GM21529 (cell line): Measurements from ENCODE around the gene PRKG2.
"Not testable (repeated sequence)": the region's sequence is repeated elsewhere in the genome, so short reads cannot be mapped to it uniquely, and the experiment has no call there.

Experiments used
- ATAC-seq: cut with Tn5 transposase; IDR thresholded peaks from one replicate; pipeline ENCODE4 v1.9.1; 2021; ENCODE audit not compliant: unreplicated experiment

PRKG2 gene

GRCh38 chr4:81214881-81215868 is at the start of gene PRKG2:
TSS of gene PRKG2 (minus strand) at chr4:81215222. CDS start at chr4:81205047, 10,175 bp downstream.
- no peak for ATAC-seq

DNA sequence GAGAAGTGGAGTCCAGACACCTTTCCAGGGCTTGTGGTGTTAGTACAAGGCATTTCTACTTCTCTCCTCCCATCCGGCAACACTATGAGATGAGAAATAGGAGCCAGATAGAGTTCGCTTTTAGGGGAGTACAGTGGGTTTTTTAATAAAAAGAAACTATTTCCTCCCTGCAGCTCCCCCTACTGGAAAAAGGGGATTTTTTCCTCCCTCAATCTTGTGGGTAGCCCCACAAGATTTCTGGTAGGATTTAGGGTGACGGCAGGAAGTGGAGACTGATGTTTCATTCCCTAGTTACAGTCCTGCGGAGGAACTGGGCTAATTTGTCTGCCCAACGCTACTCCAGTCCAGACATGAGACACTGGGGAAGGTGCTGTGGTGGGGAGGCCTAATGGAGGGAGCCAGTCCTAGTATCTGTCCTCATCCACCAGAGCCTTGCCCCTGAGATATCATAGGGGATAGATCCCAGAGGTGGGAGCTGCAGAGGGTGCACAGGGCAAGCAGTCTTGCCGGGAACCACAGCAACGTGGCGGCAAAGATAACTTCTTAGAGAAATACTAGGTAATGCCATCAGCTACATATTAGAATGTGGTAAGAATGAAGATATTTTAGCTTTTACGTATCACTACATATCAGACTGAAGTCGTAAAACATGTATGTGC is 45.5 kb upstream of the PRKG2 start:
- no peak for ATAC-seq

DNA sequence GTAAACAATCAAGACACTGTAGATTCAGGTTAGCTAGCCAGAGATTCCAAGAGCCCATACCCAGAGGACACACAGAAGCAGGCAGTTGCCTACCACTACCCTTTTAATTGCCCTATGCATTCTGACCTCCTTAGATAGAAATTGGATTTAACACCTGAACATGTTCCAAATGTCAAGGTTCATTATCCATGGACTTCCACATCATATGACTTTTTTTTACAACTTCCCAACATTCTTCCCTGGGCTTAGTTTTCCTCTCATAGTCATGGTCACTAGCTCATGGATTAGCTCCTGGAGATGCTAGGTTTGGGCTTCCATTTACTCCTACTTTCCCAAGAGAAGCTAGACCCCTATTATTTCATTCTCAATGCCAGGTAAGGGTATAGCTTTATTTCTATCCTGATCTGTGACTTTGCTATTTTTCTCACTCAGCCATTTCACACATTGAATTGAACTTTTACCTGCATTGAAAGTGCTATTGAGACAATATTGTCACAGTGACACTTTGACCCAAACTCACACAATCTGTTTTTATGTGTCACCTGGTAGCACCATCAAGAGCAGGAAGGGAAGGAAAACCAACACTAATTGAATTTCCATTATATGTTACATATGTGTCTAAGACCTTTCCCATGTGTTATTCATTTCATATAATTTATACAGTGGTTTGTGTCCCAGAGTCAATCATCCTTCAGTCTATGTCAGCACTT is 44.0 kb upstream of the PRKG2 start:
- no peak for ATAC-seq

DNA sequence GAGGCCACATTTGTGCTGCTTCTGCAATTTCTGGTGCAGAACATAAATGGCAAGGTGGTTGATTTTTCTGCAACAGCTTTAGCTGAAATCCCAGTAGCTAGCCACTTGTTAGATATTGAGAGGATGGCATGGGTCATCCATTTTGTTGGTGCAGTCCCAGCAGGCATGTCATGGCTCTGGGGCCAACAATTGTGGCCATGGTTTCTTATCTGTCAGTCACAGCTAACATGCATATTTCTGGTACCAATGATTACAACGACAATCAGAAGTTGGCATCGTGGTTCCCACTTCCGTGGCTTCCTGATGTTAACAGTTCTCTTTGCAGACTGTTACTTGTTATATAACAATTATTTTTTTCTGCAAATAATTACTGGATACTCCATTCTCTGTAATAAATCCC is 42.8 kb upstream of the PRKG2 start:
- no peak for ATAC-seq

DNA sequence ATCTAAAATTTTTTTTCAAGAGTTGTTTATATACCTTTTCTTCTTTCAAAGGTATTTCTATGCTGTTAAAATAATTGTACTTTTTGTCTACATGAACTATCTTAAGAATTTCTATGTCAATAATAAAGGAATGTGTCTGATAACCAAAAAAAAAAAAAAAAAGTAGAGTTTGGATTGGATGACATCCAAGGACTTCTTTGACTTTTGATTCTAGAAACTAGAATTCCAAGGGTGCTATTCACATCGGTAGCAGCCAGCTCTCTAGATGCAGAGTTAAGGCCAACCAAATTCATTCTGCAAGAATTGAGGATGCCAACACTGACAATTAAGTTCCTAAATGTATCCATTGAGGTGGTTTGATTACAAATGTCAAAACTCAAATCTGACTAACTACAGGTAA is 42.0 kb upstream of the PRKG2 start:
- ATAC-seq = no peak

GRCh38 chr4:81256059-81256970 is 41.3 kb upstream of the PRKG2 start:
- no peak for ATAC-seq

DNA sequence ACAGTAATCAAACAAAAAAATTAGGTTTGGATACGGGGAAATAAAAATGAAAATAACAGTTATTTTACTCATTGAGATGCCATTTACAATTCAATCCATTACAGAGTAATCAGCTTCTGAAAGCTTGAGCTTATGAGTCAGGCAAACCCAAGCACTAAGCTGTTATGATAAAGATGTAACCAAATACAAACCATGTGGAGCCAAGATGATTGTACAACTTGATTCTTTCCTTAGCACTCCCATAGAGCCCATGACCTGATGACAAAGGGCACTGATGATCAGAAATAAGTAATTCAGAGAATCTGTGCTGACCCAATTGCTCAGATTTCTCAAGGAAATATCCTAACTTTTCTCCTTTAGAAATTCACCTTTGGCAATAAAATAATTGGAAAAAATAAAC is 40.5 kb upstream of the PRKG2 start:
- no peak for ATAC-seq

GRCh38 chr4:81250430-81250829 is 35.4 kb upstream of the PRKG2 start:
- ATAC-seq = no peak

GRCh38 chr4:81245218-81246009 is 30.4 kb upstream of the PRKG2 start:
- no peak for ATAC-seq

- ATAC-seq = no peak
Observed at GRCh38 chr4:81237791-81238190, 22.8 kb upstream of the PRKG2 start.

DNA sequence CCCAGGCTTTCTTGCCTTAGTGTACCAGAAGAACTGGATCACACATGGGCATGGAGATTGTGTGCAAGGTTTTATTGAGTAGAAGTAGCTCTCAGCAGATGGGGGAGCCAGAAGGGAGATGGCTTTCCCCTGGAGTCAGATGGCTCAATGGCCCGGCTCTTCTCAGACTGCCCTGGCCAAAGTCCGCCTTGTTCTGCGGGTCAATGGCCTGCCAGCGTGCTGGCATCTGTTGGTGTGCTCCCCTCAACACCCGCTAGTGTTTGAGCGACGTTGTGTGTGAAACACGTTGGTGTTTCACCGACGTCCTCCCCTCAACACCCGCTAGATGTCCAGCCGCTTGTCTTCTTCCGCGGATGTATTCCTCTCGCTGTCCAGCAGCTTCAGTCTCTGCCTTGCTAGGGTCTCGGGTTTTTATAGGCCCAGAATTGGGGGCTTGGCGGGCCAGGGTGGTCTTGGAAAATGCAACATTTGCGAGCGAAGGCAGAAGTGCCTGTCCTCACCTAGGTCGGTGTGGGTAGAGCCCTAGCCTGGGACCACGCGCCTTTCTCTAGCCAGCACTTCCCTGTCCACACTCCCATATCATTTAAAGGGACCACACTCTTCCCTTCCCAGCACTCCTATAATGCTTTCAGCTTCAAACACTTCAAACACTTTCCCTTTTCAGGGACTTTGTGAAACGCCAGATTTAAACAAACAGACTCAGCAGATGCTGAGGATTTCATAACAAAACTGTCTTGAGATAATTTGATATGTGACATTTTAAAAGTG is 21.1 kb upstream of the PRKG2 start:
- ATAC-seq = no peak

GRCh38 chr4:81227968-81228367 is 12.9 kb upstream of the PRKG2 start:
- ATAC-seq = no peak

- no peak for ATAC-seq
Observed at GRCh38 chr4:81227138-81227537, 12.1 kb upstream of the PRKG2 start.

DNA sequence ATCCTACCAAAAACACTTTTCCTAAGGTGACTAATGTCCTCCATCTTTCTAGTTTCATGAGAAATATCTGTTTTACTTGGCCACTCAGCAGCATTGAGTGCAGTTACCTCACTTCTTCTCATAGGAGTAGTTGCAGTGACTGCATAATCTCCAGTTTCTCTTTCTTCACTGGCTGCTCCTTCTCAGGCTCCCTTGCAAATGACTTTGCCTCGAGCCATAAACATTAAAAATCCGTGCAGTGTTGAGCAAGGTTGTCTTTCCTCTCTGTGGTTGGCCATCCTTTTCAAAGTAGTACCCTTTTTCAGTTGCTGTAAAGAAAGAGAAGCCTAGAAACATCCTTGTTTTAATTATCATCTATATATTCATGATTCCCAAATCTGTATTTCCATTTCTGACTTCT is 10.2 kb upstream of the PRKG2 start:
- no peak for ATAC-seq

DNA sequence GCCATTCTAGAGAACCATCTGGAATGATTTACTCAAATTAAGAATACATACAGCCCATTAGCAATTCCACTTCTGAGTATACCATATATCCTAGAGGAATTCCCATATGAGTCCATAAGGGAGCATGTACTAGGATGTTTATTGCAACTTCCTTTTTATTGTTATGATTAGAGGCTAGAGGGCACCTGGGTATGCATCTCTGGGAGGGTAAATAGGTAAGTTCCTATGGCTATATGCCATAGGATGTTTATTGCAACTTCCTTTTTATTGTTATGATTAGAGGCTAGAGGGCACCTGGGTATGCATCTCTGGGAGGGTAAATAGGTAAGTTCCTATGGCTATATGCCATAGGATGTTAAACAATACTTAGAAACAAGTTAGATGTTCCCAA is 7.1 kb upstream of the PRKG2 start:
- not testable (repeated sequence) for ATAC-seq

DNA sequence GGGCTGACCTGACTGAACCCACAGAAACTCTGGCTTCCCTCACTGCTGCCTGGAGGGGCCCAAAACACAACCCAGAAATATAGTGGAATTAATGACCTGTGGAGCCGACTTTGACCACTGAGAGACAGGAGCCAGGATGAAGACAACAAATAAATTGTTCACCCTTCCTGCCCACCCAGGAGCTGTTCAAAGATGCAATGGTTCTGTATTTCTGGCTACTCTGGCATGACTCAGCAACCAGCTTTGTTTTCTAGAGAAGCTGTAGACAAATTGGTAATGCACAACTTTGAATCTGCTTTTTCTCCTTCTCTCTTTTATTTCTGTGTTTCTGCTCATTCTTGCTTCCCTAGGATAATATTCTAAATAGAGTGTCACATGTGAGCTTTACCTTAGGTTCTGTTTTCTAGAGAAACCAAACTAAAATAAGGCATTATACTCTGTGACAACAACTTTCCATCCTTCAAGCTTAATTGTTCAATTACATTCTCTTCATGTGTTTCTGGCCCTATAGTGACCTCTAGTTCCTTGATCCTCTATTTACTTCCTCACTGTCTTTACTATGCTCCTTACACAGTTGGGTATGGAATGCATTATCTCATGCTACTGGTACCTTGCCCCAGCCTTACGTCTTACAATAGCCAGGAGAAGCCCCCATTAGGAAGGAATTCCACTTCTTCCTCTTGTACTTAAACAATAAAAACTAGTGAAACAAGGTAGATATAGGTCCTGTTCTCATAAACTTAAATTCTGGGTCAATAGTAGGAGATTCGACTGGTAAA is 6.5 kb upstream of the PRKG2 start:
- no peak for ATAC-seq

- ATAC-seq = no peak
Observed at GRCh38 chr4:81220271-81220670, 5.2 kb upstream of the PRKG2 start.

DNA sequence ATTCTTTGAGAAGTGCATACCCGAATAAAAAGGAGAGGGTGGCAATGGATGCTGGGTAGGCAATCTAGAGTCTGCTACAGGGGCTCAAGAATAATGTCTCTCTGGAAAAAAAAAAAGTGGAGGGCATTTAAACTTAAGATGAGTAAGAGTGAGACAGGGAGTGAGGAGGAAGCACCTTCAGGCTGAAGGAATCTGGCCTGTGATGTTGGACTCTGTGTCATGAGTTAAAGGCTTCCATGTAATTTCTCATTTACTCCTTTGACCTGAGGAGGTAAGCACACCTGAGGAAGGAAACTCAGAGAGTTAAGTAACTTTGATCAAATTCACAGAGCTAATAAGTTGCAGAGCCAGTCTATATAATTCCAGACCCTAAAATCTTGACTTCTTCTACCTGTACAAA is 3.2 kb upstream of the PRKG2 start:
- no peak for ATAC-seq
